ENCODE data around the gene RNF168. TPM values are rescaled to one million over a fixed set of nuclear protein-coding genes. Genes with fewer than 3 reads are reported as not detected.
A peak's percentile ranks its signal among the peaks of the same experiment; 100 is the strongest.

The RNF168 gene
- total RNA-seq, 1 experiment from 2014 or later = 65.5 TPM

GRCh38 chr3:196492080-196492479 lies 11.5 kb downstream of the RNF168 start:
- Histone ChIP-seq H3K4ac (ENCODE audit: low read depth, low read length) (no peak overlapping the region), H2BK15ac (ENCODE audit: low read depth, low read length) (no peak overlapping the region), H3K18ac (ENCODE audit: insufficient read length, low read depth, low read length) (no peak overlapping the region), H2AK5ac (ENCODE audit: insufficient read length, low read length) (no peak overlapping the region), H2AFZ (ENCODE audit: low read length) (no peak overlapping the region), H3K23me2 (ENCODE audit: insufficient read length, low read depth, low read length, poor library complexity, severe bottlenecking) (no peaks in the 10 kb centered on the region), H3K23ac (ENCODE audit: insufficient read length, low read depth, low read length) (no peak overlapping the region), H4K20me1 (ENCODE audit: control insufficient read depth, insufficient read depth, insufficient read length) (no peaks in the 10 kb centered on the region), H3K27me3 (ENCODE audit: insufficient read depth, low read length) (no peaks in the 10 kb centered on the region), H3K79me2 (ENCODE audit: insufficient read depth, low read length) (peaks cover 41% of the 10 kb centered on the region), H2BK12ac (ENCODE audit: insufficient read length, low read depth, low read length) (no peak overlapping the region), H4K5ac (ENCODE audit: insufficient read length, low read depth, low read length) (no peak overlapping the region), H3K14ac (ENCODE audit: insufficient read depth, low read length) (no peak overlapping the region), H3K79me1 (ENCODE audit: insufficient read depth, low read depth, low read length, poor library complexity, severe bottlenecking) (peaks cover 22% of the 10 kb centered on the region), H3K56ac (ENCODE audit: insufficient read length, low read depth, low read length) (no peak overlapping the region), H3T11ph (ENCODE audit: low read length) (no peak overlapping the region), H4K91ac (ENCODE audit: insufficient read length, low read depth, low read length) (no peak overlapping the region), H2BK120ac (ENCODE audit: low read depth, low read length, poor library complexity, severe bottlenecking) (no peak overlapping the region), H3K9me3 (ENCODE audit: control insufficient read depth, low read depth, low read length) (no peaks in the 10 kb centered on the region), H2BK20ac (ENCODE audit: low read depth, low read length, poor library complexity, severe bottlenecking) (no peak overlapping the region), H3K9ac (ENCODE audit: extremely low read depth, insufficient read length, low read length) (no peak overlapping the region), H3K4me1 (ENCODE audit: insufficient read depth, low read length) (no peaks in the 10 kb centered on the region), H3K27ac (ENCODE audit: insufficient read length, low read depth, low read length) (no peak overlapping the region), H3K4me2 (ENCODE audit: insufficient read depth, insufficient read length, low read length) (no peak overlapping the region), H4K8ac (replicated peaks; ENCODE audit: insufficient read length, low read depth, low read length) (no peak overlapping the region), H2BK5ac (ENCODE audit: insufficient read length, low read length) (no peak overlapping the region)
- Mint-ChIP-seq H3K27me3 (ENCODE audit: low read depth) (no peaks in the 10 kb centered on the region), H3K4me3 (no peak overlapping the region), H3K27ac (0 out of 7 replicates have a peak overlapping the region, but pooled peaks of 1 of the 3 experiments have one; percentile 12), H3K36me3 (ENCODE audit: insufficient read depth in 1 of 3, low read depth in 3 of 3) (peaks cover 10 to 32% (median 19%) of the 10 kb centered on the region in 3 experiments; a peak in 6 of 7 replicates), H3K4me1 (peaks cover 0 to 15% of the 10 kb centered on the region in 2 experiments; a peak in 2 of 4 replicates), H3K9me3 (no peaks in the 10 kb centered on the region)
- no peak for DNase-seq
- WGBS (ENCODE audit: extremely low coverage, insufficient read length, low lambda C conversion rate) = no CpG with 5 or more reads among the region's 2 CpGs
- TF ChIP-seq CTCF (conservative IDR thresholded peaks at IDR 0.05) = no peak

All from H9 (cell line).